ENCODE data around the gene CAPRIN1. TPM values are rescaled to one million over a fixed set of nuclear protein-coding genes. Genes with fewer than 3 reads are reported as not detected.

Gene CAPRIN1
- polyA plus RNA-seq, 1 of the 3 experiments (the other 2 are of a cell fraction), result 67.1 TPM

GRCh38 chr11:34028425-34028824 is 23.1 kb upstream of the CAPRIN1 start:
- H3K27me3 ChIP-seq (ENCODE audit: insufficient read depth), result no peaks in the 10 kb centered on the region
- H3F3A ChIP-seq (replicated peaks; ENCODE audit: insufficient read depth), result no peaks in the 10 kb centered on the region
- H4K20me1 ChIP-seq (ENCODE audit: insufficient read depth), result no peaks in the 10 kb centered on the region
- no peak overlapping the region for H3K27ac ChIP-seq (ENCODE audit: low read depth in 2 of 2, low read length in 1 of 2)
- peaks cover 0 to 18% of the 10 kb centered on the region in 2 experiments; a peak in 1 of 4 replicates for H3K4me1 ChIP-seq (ENCODE audit: control insufficient read depth in 1 of 2, insufficient read depth in 2 of 2, low read depth in 1 of 2, low read length in 1 of 2)
- H3K4me3 ChIP-seq (ENCODE audit: low read depth in 2 of 2, low read length in 1 of 2), result no peak overlapping the region
- no peak for TF ChIP-seq TEAD4 (IDR thresholded peaks at IDR 0.05; ENCODE audit: borderline replicate concordance, insufficient read depth)
- CTCF ChIA-PET, result interaction anchor here (1.5 kb wide), 1 partner anchor 31 kb away, joined by 3 read pairs; no protein-coding TSS in a partner anchor
- no peaks in the 10 kb centered on the region for H3K36me3 ChIP-seq (replicated peaks in 1 of 2; ENCODE audit: control insufficient read depth in 1 of 2, insufficient read depth in 2 of 2, low read length in 1 of 2)
- H2AFZ ChIP-seq (ENCODE audit: low read depth), result no peak overlapping the region
- no peaks in the 10 kb centered on the region for H3K9me3 ChIP-seq
- POLR2A ChIA-PET, result no interaction called here
- WGBS (ENCODE audit: low lambda C conversion rate), result 13% methylated on average over 2 of the region's 2 CpGs
- H3K79me2 ChIP-seq (ENCODE audit: insufficient read depth), result no peaks in the 10 kb centered on the region
- DNase-seq, result no peak
- H3K4me2 ChIP-seq, result no peak overlapping the region
- H3K9me2 ChIP-seq, result no peaks in the 10 kb centered on the region
- H3K9ac ChIP-seq, result no peak overlapping the region

GRCh38 chr11:34029176-34029575 is 22.4 kb upstream of the CAPRIN1 start:
- WGBS (ENCODE audit: low lambda C conversion rate), result 78% methylated on average over 4 of the region's 4 CpGs
- POLR2A ChIA-PET, result no interaction called here
- TF ChIP-seq RAD21 (IDR thresholded peaks at IDR 0.05; ENCODE audit: low read length) (no peak), NFIC (IDR thresholded peaks at IDR 0.05; ENCODE audit: borderline replicate concordance) (no peak), EZH2phosphoT487 (IDR thresholded peaks at IDR 0.05; ENCODE audit: borderline replicate concordance, low read depth) (no peak), RCOR1 (IDR thresholded peaks at IDR 0.05; ENCODE audit: low read length) (no peak), REST (IDR thresholded peaks at IDR 0.05; ENCODE audit: low read depth, low read length) (no peak), TAF1 (IDR thresholded peaks at IDR 0.05; ENCODE audit: borderline replicate concordance, low read depth, low read length) (no peak)
- no peak overlapping the region for H3K4me2 ChIP-seq
- H2AFZ ChIP-seq (ENCODE audit: low read depth), result no peak overlapping the region
- H4K20me1 ChIP-seq (ENCODE audit: insufficient read depth), result no peaks in the 10 kb centered on the region
- no peak for DNase-seq
- H3K9me3 ChIP-seq, result no peaks in the 10 kb centered on the region
- H3K36me3 ChIP-seq (replicated peaks in 1 of 2; ENCODE audit: control insufficient read depth in 1 of 2, insufficient read depth in 2 of 2, low read length in 1 of 2), result no peaks in the 10 kb centered on the region
- no peaks in the 10 kb centered on the region for H3K9me2 ChIP-seq
- H3K79me2 ChIP-seq (ENCODE audit: insufficient read depth), result no peaks in the 10 kb centered on the region
- H3K4me1 ChIP-seq (ENCODE audit: control insufficient read depth in 1 of 2, insufficient read depth in 2 of 2, low read depth in 1 of 2, low read length in 1 of 2), result peaks cover 0 to 18% of the 10 kb centered on the region in 2 experiments; a peak in 1 of 4 replicates
- no peak overlapping the region for H3K4me3 ChIP-seq (ENCODE audit: low read depth in 2 of 2, low read length in 1 of 2)
- no peak overlapping the region for H3K27ac ChIP-seq (ENCODE audit: low read depth in 2 of 2, low read length in 1 of 2)
- no peak overlapping the region for H3K9ac ChIP-seq
- H3K27me3 ChIP-seq (ENCODE audit: insufficient read depth), result no peaks in the 10 kb centered on the region
- no peaks in the 10 kb centered on the region for H3F3A ChIP-seq (replicated peaks; ENCODE audit: insufficient read depth)
- CTCF ChIA-PET, result interaction anchor here (1.3 to 1.7 kb wide), 4 partner anchors 9 to 337 kb away, joined by 3 to 4 read pairs (median 3); no protein-coding TSS in a partner anchor

- WGBS (ENCODE audit: low lambda C conversion rate), result 14% methylated on average over 1 of the region's 1 CpG
- H3F3A ChIP-seq (replicated peaks; ENCODE audit: insufficient read depth), result no peaks in the 10 kb centered on the region
- H4K20me1 ChIP-seq (ENCODE audit: insufficient read depth), result no peaks in the 10 kb centered on the region
- no peak overlapping the region for H3K27ac ChIP-seq (ENCODE audit: low read depth in 2 of 2, low read length in 1 of 2)
- no peak for DNase-seq
- H3K9ac ChIP-seq, result no peak overlapping the region
- H3K36me3 ChIP-seq (replicated peaks in 1 of 2; ENCODE audit: control insufficient read depth in 1 of 2, insufficient read depth in 2 of 2, low read length in 1 of 2), result no peaks in the 10 kb centered on the region
- H3K79me2 ChIP-seq (ENCODE audit: insufficient read depth), result no peaks in the 10 kb centered on the region
- CTCF ChIA-PET, result interaction anchor here (0.8 to 1.7 kb wide), 4 partner anchors 8 to 336 kb away, joined by 3 to 4 read pairs (median 3); no protein-coding TSS in a partner anchor
- H2AFZ ChIP-seq (ENCODE audit: low read depth), result no peak overlapping the region
- no peaks in the 10 kb centered on the region for H3K9me3 ChIP-seq
- no peaks in the 10 kb centered on the region for H3K9me2 ChIP-seq
- no peak overlapping the region for H3K4me2 ChIP-seq
- no peak overlapping the region for H3K4me3 ChIP-seq (ENCODE audit: low read depth in 2 of 2, low read length in 1 of 2)
- no peaks in the 10 kb centered on the region for H3K27me3 ChIP-seq (ENCODE audit: insufficient read depth)
- H3K4me1 ChIP-seq (ENCODE audit: control insufficient read depth in 1 of 2, insufficient read depth in 2 of 2, low read depth in 1 of 2, low read length in 1 of 2), result peaks cover 0 to 18% of the 10 kb centered on the region in 2 experiments; a peak in 1 of 4 replicates
- POLR2A ChIA-PET, result no interaction called here
- TF ChIP-seq CHD2 (IDR thresholded peaks at IDR 0.05; ENCODE audit: low read length, partially characterized antibody) (no peak), JUND (IDR thresholded peaks at IDR 0.05) (no peak), CTCF (IDR thresholded peaks at IDR 0.05) (no peak), RFX5 (IDR thresholded peaks at IDR 0.05; ENCODE audit: low read length) (no peak), FOSL2 (IDR thresholded peaks at IDR 0.05; ENCODE audit: borderline replicate concordance, low read depth) (no peak), ELF1 (IDR thresholded peaks at IDR 0.05) (no peak), PBX3 (IDR thresholded peaks at IDR 0.05) (no peak), SMC3 (IDR thresholded peaks at IDR 0.05; ENCODE audit: low read depth, low read length) (no peak), POLR2AphosphoS5 (IDR thresholded peaks at IDR 0.05; ENCODE audit: low read depth, low read length) (no peak), RAD21 (IDR thresholded peaks at IDR 0.05; ENCODE audit: low read length) (no peak)
Measured at GRCh38 chr11:34030382-34030781, 21.1 kb upstream of the CAPRIN1 start.
